Measurements from ENCODE around the gene ACOXL. TPM values are rescaled to one million over a fixed set of nuclear protein-coding genes. Genes with fewer than 3 reads are reported as not detected.

The ACOXL gene
- polyA plus RNA-seq, 3 donors from 2014 or later: not detected

DNA sequence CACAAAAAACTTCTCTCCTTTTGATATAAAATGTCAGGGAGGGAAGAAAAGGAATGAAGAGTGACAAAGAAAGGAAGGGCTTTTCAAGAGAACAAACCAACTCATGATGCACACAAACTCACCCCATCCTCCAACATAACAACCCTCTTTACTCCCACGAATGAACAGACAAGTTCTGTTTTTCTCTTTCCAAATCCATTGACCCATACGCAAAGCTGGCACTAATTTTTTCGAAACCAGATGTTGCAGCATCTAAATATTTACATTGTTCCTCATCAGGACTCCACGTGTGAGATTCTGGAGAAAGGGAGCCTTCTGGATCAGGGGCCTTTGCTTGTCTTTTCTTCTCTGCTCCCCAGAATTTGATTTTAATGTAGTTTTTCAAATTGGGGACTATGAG, 245.0 kb downstream of the ACOXL start:
- no peak overlapping the region for H3K4me3 Mint-ChIP-seq
- peaks cover 0 to 1% (median 0%) of the 10 kb centered on the region in 3 donors for H3K36me3 Mint-ChIP-seq
- H3K9me3 Mint-ChIP-seq: no peaks in the 10 kb centered on the region
- H3K27ac Mint-ChIP-seq: no peak overlapping the region
- DNase-seq: no peak
- peaks cover 5 to 7% of the 10 kb centered on the region in 2 donors for H3K4me1 Mint-ChIP-seq
- peaks cover 0 to 6% (median 3%) of the 10 kb centered on the region in 3 donors for H3K27me3 Mint-ChIP-seq (ENCODE audit: low read depth in 3 of 3)

DNA sequence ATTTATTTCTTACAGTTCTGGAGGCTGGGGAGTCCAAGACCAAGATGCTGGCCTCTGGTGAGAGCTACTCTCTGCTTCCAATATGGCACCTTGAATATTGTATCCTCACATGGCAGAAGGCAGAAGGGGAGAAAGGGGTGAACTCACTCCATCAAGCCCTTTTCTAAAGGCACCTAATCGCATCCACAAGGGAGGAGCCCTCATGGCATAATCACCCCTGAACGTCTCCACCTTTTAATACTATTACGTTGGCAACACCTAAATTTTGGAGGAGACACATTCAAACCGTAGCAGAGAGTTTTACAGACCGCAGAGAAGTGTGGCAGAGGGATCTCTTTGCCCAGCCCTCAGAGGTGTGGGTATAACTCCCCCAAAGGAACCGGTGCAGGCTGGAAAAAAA, 245.8 kb downstream of the ACOXL start:
- H3K36me3 Mint-ChIP-seq: no peaks in the 10 kb centered on the region
- no peak for DNase-seq
- no peak overlapping the region for H3K4me3 Mint-ChIP-seq
- H3K9me3 Mint-ChIP-seq: no peaks in the 10 kb centered on the region
- no peak overlapping the region for H3K27ac Mint-ChIP-seq
- peaks cover 5 to 7% of the 10 kb centered on the region in 2 donors for H3K4me1 Mint-ChIP-seq
- peaks cover 2 to 6% (median 3%) of the 10 kb centered on the region in 3 donors for H3K27me3 Mint-ChIP-seq (ENCODE audit: low read depth in 3 of 3)

DNA sequence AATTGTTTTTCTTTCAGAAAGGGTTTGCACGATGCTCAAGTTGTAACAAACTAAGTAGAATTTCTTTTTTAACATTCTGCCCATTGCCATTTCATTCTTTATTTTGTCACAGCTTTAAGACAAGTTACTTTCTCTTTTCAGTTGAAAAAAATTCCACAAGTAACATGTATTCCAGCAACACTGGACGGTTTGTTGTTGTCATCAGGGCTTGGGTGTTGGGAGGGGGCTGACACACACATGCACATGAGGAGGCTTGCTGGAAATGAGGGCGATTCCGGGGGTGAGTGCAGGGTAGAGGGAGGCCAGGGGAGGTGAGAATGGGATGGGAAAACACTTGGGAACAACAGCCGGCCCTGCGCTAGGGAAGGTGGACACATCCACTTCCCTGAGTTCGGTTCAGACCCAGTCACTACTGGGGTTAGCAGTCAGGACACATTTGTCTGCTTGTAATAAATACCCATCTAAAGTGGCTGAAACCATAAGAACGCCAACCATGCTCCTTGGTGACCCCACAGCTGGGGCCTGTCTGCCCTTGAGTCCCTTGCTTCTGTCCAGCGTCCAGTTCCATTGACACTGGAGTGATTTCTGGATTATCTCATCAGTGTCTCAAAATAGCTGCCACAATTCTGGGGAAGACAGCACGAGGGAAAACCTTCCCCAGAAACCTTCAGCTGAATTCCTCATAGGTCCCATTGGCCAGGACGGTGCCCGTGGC, 246.5 kb downstream of the ACOXL start:
- no peaks in the 10 kb centered on the region for H3K36me3 Mint-ChIP-seq
- peaks cover 5 to 7% of the 10 kb centered on the region in 2 donors for H3K4me1 Mint-ChIP-seq
- no peak for DNase-seq
- no peak overlapping the region for H3K4me3 Mint-ChIP-seq
- peaks cover 2 to 6% (median 6%) of the 10 kb centered on the region in 3 donors for H3K27me3 Mint-ChIP-seq (ENCODE audit: low read depth in 3 of 3)
- H3K27ac Mint-ChIP-seq: peak overlapping the region in 1 of 6 donors; percentile 32
- no peaks in the 10 kb centered on the region for H3K9me3 Mint-ChIP-seq

DNA sequence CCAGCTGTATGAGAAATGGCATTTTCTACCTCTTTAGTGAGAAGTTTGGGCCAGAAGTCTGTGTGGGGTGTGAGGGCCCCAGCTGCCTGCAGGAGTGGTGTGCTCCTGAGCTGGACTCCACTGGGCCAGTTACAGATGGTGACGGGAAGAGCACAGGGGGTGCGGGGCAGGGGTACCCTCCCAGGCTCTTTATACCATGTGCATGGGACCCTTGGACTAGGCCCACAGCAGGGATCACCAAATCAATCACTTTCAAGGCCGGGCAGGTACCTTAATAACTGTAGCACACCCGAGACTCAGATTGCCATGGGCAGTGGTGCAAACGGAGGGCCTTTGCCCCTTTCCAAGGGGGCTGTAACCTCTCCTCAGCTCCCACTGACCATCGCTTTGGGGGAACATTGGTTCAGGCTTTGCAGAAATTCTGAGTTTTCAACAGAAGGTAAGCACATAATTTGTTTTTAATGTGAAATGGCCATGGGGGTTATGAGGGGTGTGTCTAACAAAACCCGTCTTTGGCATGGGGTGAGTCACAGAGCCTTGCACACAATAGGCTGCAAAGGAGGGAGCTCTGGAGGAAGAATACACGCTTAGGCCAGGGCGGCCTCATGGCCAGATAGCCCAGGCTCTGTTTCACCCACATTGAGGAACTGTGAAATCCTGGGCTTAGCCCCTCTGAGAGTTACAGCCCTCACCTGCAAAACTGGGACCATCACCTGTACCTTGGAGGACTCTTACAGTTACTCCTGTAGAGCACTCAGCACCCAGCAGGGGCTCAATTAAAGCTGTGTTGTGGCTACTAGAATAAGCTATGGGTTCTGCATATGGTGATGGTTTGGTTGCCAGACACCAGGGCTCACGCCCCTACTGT, 247.3 kb downstream of the ACOXL start:
- Mint-ChIP-seq H3K27ac (peak overlapping the region in 1 of 6 donors; percentile 8), H3K9me3 (no peaks in the 10 kb centered on the region), H3K4me1 (peaks cover 5 to 7% of the 10 kb centered on the region in 2 donors), H3K4me3 (no peak overlapping the region), H3K36me3 (no peaks in the 10 kb centered on the region), H3K27me3 (ENCODE audit: low read depth in 3 of 3) (peaks cover 1 to 7% (median 6%) of the 10 kb centered on the region in 3 donors)
- DNase-seq: no peak

DNA sequence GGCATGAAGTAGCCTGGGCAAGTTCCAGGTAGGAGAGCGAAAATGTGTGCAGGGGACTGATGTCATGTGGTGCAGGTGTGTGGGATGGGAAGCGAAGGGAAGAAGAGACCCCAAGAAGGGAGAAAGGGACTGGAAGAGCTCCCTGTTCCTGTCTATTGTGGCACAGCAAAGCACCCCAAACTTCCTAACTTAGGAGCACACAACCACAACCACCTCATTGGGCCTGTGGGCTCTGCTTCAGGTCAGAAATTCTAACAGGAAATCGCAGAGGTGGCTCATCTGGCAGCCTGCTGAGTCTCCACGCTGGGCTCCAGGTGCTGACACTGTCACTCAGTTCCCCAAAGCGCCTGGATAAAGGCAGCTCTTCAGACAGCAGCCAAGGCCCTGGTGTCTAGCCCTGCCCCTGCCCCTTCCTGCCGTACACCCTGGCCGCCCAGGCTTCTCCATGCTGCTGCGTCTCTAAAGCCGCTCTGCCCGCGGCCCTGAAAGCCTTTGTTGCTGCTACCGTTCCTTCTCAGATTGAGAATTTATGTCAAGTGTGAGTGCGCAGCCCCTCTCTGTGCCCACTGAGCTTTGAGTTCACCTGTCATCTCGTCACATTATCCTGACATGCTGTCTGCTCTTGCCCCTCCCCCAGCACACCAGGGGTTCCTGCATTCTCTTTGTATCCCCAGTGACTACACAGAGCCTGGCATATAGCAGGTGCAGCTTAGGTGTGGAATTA, 248.1 kb downstream of the ACOXL start:
- Mint-ChIP-seq H3K27me3 (ENCODE audit: low read depth in 3 of 3) (peaks cover 1 to 7% (median 6%) of the 10 kb centered on the region in 3 donors), H3K36me3 (no peaks in the 10 kb centered on the region), H3K9me3 (no peaks in the 10 kb centered on the region), H3K27ac (peak overlapping the region in 1 of 6 donors; percentile 8), H3K4me1 (peaks cover 5 to 7% of the 10 kb centered on the region in 2 donors), H3K4me3 (no peak overlapping the region)
- no peak for DNase-seq

DNA sequence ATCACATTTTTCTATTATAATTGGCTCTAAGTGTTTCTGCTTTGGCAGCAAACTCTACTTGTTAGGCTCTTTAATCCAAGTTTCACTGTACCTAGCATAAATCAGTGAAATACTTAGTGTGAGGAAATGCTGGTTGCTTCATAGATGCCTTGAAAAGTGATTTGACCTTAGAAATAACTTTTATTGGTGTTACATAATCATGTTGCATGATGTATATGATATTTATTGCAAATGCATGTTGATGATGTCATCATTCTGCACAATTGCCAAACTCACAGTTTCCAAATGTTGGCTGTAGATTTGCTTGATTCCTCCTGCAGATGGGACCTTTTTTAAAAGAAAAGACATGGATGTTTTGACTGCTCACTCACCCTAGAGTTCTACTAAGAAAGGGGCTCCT, 250.8 kb downstream of the ACOXL start:
- Mint-ChIP-seq H3K27ac (no peak overlapping the region), H3K36me3 (no peaks in the 10 kb centered on the region)

DNA sequence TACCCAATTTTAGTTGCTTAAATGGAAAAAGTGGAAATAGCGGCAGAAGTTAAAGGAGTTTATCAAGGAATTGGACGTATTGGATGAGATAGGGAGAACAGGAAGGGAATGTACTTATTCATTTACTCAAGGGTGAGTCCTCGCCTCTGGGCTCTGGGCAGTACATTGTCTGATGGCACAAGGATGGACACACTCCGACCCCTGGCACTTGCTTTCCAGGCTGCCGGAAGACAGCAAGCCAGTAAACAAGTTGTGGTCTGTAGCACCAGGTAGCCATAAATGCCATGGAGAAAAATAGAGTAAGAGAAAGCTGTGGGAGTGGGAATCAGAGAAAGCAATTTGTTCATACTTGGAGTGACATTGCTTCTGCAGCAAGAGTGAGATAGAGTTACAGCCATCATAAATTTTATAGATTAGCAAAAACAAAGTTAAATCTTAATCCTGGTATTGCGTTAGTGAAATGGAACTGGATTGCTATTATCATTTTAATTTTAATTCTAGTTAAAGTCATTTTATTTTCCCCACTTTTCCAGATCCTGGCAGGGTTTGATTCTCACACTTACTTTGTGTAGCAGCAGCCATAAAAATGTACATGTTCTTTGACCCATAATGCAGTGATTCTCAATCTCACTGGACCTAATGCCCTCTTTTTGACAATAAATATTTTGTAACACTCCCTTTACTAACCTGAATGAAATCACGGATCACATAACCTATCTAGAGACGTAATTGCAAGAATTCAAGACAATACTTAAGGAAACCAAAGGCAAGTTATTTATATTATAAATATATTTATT, 252.5 kb downstream of the ACOXL start:
- Mint-ChIP-seq H3K36me3 (no peaks in the 10 kb centered on the region), H3K4me1 (peaks cover 5 to 7% of the 10 kb centered on the region in 2 donors), H3K27ac (no peak overlapping the region), H3K27me3 (ENCODE audit: low read depth in 3 of 3) (peaks cover 1 to 7% (median 2%) of the 10 kb centered on the region in 3 donors), H3K4me3 (no peak overlapping the region), H3K9me3 (no peaks in the 10 kb centered on the region)
- DNase-seq: no peak

More for the DNA sequence above, 250.8 kb downstream of the ACOXL start:
- no peak for DNase-seq
- H3K27me3 Mint-ChIP-seq (ENCODE audit: low read depth in 3 of 3): peaks cover 1 to 7% (median 2%) of the 10 kb centered on the region in 3 donors
- H3K4me3 Mint-ChIP-seq: no peak overlapping the region
- H3K9me3 Mint-ChIP-seq: no peaks in the 10 kb centered on the region
- peaks cover 5 to 7% of the 10 kb centered on the region in 2 donors for H3K4me1 Mint-ChIP-seq

DNA sequence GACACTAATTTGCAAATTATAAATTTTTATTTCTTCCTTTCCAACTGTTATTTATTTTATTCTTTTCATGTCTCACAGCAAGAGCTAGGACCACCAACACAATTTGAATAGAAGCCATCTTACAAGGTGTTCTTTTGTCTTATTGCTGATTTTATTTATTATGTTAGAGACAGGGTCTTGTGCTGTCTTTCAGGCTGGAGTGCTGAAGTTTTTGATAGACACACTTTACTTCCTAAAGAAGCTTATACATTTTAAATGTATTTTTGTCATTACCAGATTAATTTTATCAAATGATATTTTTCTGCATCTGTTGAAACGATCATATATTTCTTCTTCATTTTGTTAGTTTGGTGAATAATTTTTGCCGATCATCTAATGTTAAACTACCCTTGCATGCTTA, 258.1 kb downstream of the ACOXL start:
- H3K9me3 Mint-ChIP-seq: no peaks in the 10 kb centered on the region

DNA sequence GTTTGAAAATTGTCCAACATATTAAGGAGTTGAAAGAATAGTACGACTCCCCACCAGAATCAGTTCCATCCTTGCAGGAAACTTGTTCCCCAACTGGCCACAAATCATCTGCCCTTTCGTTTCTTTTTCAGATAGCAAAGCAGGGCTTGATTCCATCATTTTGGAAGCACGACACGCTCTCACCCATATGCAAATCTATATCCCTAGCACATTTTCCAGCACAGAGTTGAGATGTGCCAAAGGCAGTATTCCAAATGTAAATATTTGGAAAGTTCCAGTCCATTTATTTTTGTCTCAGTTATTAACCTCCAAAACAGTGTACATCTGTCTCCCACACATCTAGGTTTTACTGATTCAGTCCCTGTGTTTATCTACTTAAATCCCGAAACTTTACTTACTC, 259.5 kb downstream of the ACOXL start:
- Mint-ChIP-seq H3K36me3 (no peaks in the 10 kb centered on the region), H3K27ac (no peak overlapping the region), H3K4me3 (no peak overlapping the region), H3K9me3 (no peaks in the 10 kb centered on the region), H3K27me3 (ENCODE audit: low read depth in 3 of 3) (peaks cover 0 to 2% (median 0%) of the 10 kb centered on the region in 3 donors), H3K4me1 (peaks cover 37 to 40% of the 10 kb centered on the region in 2 donors)
- no peak for DNase-seq

More for the DNA sequence above, 258.1 kb downstream of the ACOXL start:
- H3K27ac Mint-ChIP-seq: no peak overlapping the region
- no peak overlapping the region for H3K4me3 Mint-ChIP-seq
- H3K27me3 Mint-ChIP-seq (ENCODE audit: low read depth in 3 of 3): peaks cover 0 to 2% (median 0%) of the 10 kb centered on the region in 3 donors
- no peak for DNase-seq
- H3K36me3 Mint-ChIP-seq: no peaks in the 10 kb centered on the region
- H3K4me1 Mint-ChIP-seq: peaks cover 29 to 34% of the 10 kb centered on the region in 2 donors

DNA sequence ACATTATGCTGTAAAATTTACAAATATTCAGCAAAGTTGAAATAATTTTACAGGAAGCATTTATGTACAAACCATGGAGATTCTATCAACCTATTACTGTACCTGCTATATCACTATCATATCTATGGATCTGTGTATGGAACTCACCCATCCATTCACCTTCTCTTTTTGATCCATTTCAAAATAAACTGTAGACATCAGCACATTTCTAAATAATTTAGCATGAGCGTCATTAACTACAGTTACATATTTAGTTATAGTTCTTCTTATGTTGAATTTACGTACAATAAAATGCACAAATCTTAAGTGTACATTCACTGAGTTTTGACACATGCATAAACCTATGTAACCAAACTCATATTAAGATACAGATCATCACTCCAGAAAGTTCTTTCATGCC, 260.5 kb downstream of the ACOXL start:
- Mint-ChIP-seq H3K4me1 (peaks cover 37 to 40% of the 10 kb centered on the region in 2 donors), H3K36me3 (no peaks in the 10 kb centered on the region), H3K27me3 (ENCODE audit: low read depth in 3 of 3) (peaks cover 0 to 2% (median 0%) of the 10 kb centered on the region in 3 donors), H3K4me3 (peak overlapping the region; percentile 10 to 68 (median 41)), H3K27ac (peak overlapping the region in 2 of 6 donors; percentile 2 to 26), H3K9me3 (no peaks in the 10 kb centered on the region)
- no peak for DNase-seq

DNA sequence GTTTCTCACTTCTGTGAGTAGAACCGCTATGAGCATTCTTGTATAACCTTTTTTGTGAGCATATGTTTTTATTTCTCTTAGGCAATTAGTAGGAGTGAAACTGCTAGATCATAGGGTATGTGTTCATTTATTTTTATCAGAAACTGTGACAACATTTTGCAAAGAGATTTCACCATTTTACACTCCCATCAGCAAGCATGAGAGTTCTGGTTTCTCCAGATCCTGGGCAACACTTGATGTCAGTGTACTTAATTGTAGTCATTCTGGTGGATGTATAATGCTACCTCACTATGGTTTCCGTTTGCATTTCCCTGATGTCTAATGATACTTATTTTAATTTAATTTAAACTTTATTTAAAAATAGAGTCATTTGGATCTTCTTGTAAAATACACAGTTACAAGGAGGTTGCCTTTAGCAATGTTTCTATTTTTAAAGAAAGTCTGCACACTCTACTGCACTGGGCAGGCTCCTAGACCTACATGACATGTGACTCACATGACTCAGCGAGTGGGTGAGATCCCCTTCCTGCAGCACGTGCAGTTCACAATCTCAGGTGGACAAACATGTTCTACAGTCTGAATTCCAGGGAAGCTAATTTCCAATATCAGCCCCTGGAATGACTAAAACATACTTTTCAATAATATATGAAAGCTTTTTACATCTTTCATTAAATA, 261.3 kb downstream of the ACOXL start:
- Mint-ChIP-seq H3K4me1 (peaks cover 37 to 43% of the 10 kb centered on the region in 2 donors), H3K27ac (peak overlapping the region; percentile 67 to 89 (median 80)), H3K4me3 (peak overlapping the region; percentile 52 to 84 (median 79)), H3K36me3 (no peaks in the 10 kb centered on the region), H3K27me3 (ENCODE audit: low read depth in 3 of 3) (peaks cover 0 to 2% (median 0%) of the 10 kb centered on the region in 3 donors), H3K9me3 (peaks cover 0 to 1% (median 0%) of the 10 kb centered on the region in 6 donors)
- peak; percentile 26 to 35 (median 32) for DNase-seq

DNA sequence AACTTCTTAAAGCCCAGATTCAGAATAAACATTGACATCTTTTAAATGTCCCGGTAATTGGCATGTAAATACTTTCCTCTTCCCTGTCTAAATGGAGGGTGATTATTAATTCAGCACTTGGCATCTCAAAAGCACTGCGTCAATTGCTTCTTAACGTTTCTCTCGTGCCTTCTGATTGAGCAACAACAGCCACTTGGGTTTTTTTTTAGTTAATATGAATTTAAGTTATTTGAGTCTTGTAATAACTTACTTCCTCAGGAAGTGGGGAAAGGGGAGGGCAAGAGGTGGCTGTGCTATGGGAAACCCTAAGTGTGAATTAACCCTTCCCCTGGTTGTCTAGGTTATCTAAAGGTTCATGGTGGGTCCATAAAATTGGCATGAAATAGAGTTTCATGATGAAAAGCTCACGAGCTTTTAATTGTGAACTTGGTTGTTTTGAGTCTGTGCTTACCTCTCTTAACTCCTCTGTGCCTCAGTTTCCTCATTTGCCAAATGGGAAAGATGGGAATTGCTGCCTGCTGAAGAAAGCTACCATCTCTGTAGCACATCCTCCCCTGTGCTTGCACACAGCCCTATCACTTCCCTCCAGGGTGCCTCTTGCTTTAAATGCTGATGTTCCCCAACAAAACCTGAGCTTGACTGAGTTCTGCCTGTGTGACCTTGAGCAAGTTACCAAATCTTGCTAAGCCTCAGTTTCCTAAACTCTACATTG, 262.0 kb downstream of the ACOXL start:
- H3K9me3 Mint-ChIP-seq: peaks cover 0 to 1% (median 0%) of the 10 kb centered on the region in 6 donors
- H3K27me3 Mint-ChIP-seq (ENCODE audit: low read depth in 3 of 3): peaks cover 0 to 4% (median 0%) of the 10 kb centered on the region in 3 donors
- H3K27ac Mint-ChIP-seq: peak overlapping the region; percentile 67 to 89 (median 80)
- no peaks in the 10 kb centered on the region for H3K36me3 Mint-ChIP-seq
- H3K4me3 Mint-ChIP-seq: peak overlapping the region; percentile 52 to 84 (median 79)
- DNase-seq: peak; percentile 46 to 56 (median 47)
- peaks cover 37 to 50% of the 10 kb centered on the region in 2 donors for H3K4me1 Mint-ChIP-seq
